Effector memory CD4-positive, alpha-beta T cell (primary cell): ENCODE results near the gene CHIT1.

Experiments used
- DNase-seq, 3 donors: peaks; one replicate each; pipeline ENCODE4 v3.0.0-alpha.2; 2020
- H3K27ac ChIP-seq: 2 replicates; pipeline ENCODE4 v1.7.0; 2013; ENCODE audit warnings: mild to moderate bottlenecking, low read length, moderate library complexity; ENCODE audit not compliant: insufficient read depth, poor library complexity, severe bottlenecking
- H3K27me3 ChIP-seq: replicated peaks from 2 replicates; pipeline ENCODE4 v1.7.0; 2013; ENCODE audit warnings: mild to moderate bottlenecking, low read length; ENCODE audit not compliant: insufficient read depth, control insufficient read depth, poor library complexity, severe bottlenecking
- H3K36me3 ChIP-seq: 2 replicates; pipeline ENCODE4 v1.7.0; 2013; ENCODE audit warnings: mild to moderate bottlenecking, low read length, moderate library complexity; ENCODE audit not compliant: control insufficient read depth, insufficient read depth
- H3K4me1 ChIP-seq: 2 replicates; pipeline ENCODE4 v1.7.0; 2013; ENCODE audit warnings: low read length, mild to moderate bottlenecking; ENCODE audit not compliant: control insufficient read depth, insufficient read depth, poor library complexity, severe bottlenecking
- H3K4me3 ChIP-seq: 2 replicates; pipeline ENCODE4 v1.7.0; 2013; ENCODE audit warnings: low read length, low read depth, mild to moderate bottlenecking; ENCODE audit not compliant: insufficient read depth, poor library complexity, severe bottlenecking
- H3K9me3 ChIP-seq: 2 replicates; pipeline ENCODE4 v1.7.0; 2013; ENCODE audit warnings: mild to moderate bottlenecking, low read length, moderate library complexity; ENCODE audit not compliant: control insufficient read depth
- total RNA-seq, 3 donors: gene quantifications; one replicate each; lab custom pipeline; 2026; lab: John Stamatoyannopoulos, UW

The CHIT1 gene
- total RNA-seq = 0.35 to 1.5 (median 1.4) reads per million in 3 donors

DNA sequence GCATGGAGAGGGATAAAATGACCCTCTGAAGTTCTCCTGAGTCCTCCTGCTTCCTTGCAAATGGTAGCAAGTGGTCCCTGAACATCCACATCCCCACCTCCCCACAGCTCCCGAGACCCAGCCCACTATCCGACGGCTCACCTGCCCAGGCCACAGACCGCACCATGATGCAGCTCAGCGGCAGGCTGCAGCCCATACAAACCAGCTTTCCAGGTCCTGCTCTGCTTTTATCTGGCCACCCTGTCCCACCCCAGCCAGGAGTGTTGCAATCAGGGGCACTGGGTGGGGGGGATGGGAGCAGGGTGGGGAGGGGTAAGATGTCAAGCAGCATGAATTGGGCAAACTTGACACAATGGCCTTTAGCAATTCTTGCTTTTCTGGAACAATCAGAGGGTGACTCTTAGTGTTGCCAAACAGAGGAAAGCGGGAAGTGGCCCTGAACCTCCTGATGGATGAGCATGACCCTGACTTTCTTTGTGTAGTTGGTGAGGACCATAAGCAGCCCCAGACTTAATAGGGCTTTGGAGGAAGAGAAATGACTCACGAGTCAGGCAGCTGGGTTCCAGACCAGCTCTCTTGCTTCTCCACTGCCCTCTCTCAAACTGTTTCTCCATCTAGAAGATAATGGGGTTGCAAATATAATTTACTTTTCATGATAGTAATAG, at the start of gene CHIT1:
TSS of gene CHIT1 (minus strand) at position 203 of the 665 bp plus-strand sequence. CDS start at position 166, 37 bp downstream.
- Histone ChIP-seq H3K27ac (no peak within 1 kb of the TSS), H3K4me1 (no peaks in the 10 kb centered on the region), H3K27me3 (no peaks in the 10 kb centered on the region), H3K4me3 (no peak within 1 kb of the TSS), H3K36me3 (no peaks in the 10 kb centered on the region), H3K9me3 (no peaks in the 10 kb centered on the region)
- DNase-seq = no peak

GRCh38 chr1:203278885-203279406, 49.5 kb upstream of the CHIT1 start:
- DNase-seq = no peak
- no peaks in the 10 kb centered on the region for H3K36me3 ChIP-seq
- H3K9me3 ChIP-seq = no peaks in the 10 kb centered on the region
- H3K4me3 ChIP-seq = no peak overlapping the region
- H3K27me3 ChIP-seq = no peaks in the 10 kb centered on the region
- no peak overlapping the region for H3K27ac ChIP-seq
- peaks cover 23% of the 10 kb centered on the region for H3K4me1 ChIP-seq

- Histone ChIP-seq H3K27ac (peak overlapping the region; percentile 47), H3K4me3 (no peak overlapping the region), H3K36me3 (no peaks in the 10 kb centered on the region), H3K9me3 (no peaks in the 10 kb centered on the region), H3K4me1 (peaks cover 27% of the 10 kb centered on the region), H3K27me3 (no peaks in the 10 kb centered on the region)
- DNase-seq = peak in 1 of 3 donors; percentile 26
These were observed 48.8 kb upstream of the CHIT1 start for GRCh38 chr1:203278082-203278884.

GRCh38 chr1:203276916-203277545, 47.6 kb upstream of the CHIT1 start:
- no peaks in the 10 kb centered on the region for H3K36me3 ChIP-seq
- H3K9me3 ChIP-seq = no peaks in the 10 kb centered on the region
- no peak for DNase-seq
- no peaks in the 10 kb centered on the region for H3K27me3 ChIP-seq
- peaks cover 28% of the 10 kb centered on the region for H3K4me1 ChIP-seq
- no peak overlapping the region for H3K4me3 ChIP-seq
- H3K27ac ChIP-seq = peak overlapping the region; percentile 34

DNA sequence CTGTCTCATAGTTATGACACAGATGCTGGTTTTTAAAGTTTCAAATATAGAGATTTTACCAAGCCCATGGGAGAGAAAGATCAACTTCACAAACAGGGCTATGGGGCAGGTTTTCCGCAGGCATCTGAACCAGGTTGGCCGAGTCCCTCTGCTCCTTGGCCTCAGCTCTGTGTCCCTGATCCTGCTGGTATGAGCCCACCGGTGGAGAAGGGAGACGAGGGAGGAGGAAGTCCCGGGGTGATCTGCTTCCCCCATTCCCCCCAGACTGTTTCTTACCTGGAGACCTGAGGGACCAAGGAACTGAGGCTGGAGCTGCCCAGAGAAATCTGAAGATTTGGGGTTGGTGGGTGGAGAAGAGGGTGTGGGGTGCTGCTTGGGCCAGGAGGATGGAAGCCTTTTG, 46.9 kb upstream of the CHIT1 start:
- no peak overlapping the region for H3K27ac ChIP-seq
- H3K9me3 ChIP-seq = no peaks in the 10 kb centered on the region
- DNase-seq = no peak
- no peaks in the 10 kb centered on the region for H3K27me3 ChIP-seq
- H3K4me3 ChIP-seq = no peak overlapping the region
- peaks cover 28% of the 10 kb centered on the region for H3K4me1 ChIP-seq
- no peaks in the 10 kb centered on the region for H3K36me3 ChIP-seq

DNA sequence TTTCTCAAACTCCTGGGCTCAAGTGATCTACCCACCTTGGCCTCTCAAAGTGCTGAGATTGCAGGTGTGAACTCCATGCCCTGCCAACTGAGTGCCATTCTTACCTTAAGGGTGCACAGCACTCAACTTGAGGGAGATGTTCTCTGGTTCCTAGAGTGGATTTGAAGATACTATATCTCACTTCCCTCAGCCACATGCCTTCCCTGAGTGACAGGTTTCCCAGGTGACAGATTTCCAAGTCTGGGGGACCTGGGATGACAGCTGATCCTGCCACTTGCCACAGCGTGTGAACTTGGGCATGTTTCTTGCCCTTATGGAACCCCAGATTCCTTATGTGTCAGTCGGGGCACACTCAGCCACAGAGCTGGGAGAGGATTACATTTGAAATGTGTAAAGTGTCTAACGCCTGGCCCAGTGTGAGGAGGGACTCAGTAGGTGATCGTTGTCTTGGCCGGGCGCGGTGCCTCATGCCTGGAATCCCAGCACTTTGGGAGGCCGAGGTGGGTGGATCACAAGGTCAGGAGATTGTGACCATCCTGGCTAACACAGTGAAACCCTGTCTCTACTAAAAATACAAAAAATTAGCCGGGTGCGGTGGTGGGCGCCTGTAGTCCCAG, 46.3 kb upstream of the CHIT1 start:
- Histone ChIP-seq H3K27me3 (no peaks in the 10 kb centered on the region), H3K27ac (no peak overlapping the region), H3K4me1 (peaks cover 28% of the 10 kb centered on the region), H3K36me3 (no peaks in the 10 kb centered on the region), H3K4me3 (no peak overlapping the region), H3K9me3 (no peaks in the 10 kb centered on the region)
- DNase-seq = no peak

DNA sequence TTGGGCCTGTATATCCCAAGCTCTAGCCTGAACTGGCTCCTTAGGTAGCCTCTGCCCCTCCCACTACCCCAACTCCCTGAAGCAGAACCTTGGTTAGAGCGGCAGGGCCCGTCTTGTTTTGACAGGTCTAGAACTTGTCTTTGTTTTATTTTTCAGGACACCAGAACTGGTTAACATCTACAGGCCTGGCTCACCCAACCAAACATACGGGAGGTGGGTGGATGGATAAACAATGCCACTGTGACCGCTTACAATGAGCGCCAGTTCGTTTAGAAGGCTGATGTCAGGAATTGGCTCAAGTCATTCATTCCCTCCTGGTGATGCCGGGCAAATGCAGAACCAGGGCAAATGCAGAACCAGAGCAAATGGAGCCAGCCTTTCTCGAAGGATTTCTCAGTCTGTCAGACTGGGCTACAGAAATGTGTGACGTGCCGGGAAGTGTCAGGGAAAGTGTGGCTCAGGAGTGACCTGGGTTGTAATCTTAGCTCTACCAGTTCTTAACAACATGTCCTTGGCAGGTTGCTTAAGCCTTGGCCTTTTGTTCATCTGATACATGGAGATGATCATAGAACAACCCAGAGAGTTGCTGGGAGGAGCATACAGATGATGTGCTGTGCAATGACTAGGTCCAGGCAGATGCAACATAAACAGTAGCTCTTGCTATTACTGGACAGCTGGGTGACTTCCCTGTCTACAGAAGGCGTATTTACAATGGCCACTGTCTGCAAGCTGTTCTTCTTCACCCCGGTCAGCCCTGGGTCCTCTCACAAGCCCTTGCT, 45.3 kb upstream of the CHIT1 start:
- Histone ChIP-seq H3K36me3 (no peaks in the 10 kb centered on the region), H3K9me3 (no peaks in the 10 kb centered on the region), H3K27ac (no peak overlapping the region), H3K4me1 (peaks cover 28% of the 10 kb centered on the region), H3K27me3 (no peaks in the 10 kb centered on the region), H3K4me3 (no peak overlapping the region)
- no peak for DNase-seq

DNA sequence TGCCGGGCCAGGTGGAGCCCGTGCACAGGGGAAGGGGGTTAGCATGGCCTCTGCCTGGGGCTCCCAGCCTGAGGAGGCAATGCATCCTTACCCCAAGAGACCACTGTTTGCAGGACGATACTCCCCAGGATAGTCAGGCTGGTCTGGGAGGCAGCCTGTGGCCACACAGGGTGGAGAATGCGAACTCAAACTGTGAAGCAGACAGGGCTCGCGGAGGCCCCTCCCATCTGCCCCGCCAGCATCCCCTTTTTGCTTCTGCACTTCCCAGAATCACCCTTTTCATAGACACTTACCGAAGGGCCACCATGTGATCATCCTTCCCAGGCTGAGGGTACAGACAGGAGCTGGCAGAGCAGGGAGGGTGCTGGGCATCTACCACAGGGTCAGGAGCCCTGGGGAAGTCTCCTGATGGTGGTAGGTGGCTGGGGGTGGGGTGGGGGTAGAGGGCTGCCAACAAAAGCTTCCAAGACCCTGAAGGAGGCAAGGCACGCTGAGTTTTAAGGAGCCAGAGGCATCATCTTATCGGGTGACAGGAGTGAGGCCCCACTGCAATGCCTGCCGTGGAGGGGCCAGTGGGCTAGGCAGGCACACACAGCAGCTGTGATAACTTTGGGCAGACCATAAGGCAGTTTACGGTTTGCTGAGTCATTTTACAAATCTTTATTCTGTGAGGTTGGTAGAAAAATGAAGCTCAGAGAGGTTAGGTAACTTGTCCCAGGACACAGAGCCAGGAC, 44.6 kb upstream of the CHIT1 start:
- Histone ChIP-seq H3K9me3 (no peaks in the 10 kb centered on the region), H3K27ac (peak overlapping the region; percentile 60), H3K4me1 (peaks cover 30% of the 10 kb centered on the region), H3K27me3 (no peaks in the 10 kb centered on the region), H3K4me3 (no peak overlapping the region), H3K36me3 (no peaks in the 10 kb centered on the region)
- no peak for DNase-seq
